Fibroblast of mammary gland (primary cell): ENCODE results near the gene OPHN1.

Experiments
- DNase-seq: peaks from one replicate; pipeline ENCODE4 v3.0.0-alpha.2; 2010; ENCODE audit warnings: low read depth
- H3K4me3 ChIP-seq: 2 replicates; pipeline ENCODE4 v1.5.1; 2011; ENCODE audit warnings: low read depth, mild to moderate bottlenecking, low read length, moderate library complexity; ENCODE audit not compliant: control insufficient read depth
- TF ChIP-seq, protein P1 (sequence below): conservative IDR thresholded peaks from 2 replicates; pipeline ENCODE4 v1.5.1; 2011; ENCODE audit warnings: low read depth, low read length, inconsistent platforms; ENCODE audit not compliant: control insufficient read depth, insufficient read depth

The OPHN1 gene

GRCh38 chrX:68461576-68461975 lies 28.3 kb upstream of the OPHN1 start:
- no peak overlapping the region for H3K4me3 ChIP-seq
- TF ChIP-seq, protein P1, sequence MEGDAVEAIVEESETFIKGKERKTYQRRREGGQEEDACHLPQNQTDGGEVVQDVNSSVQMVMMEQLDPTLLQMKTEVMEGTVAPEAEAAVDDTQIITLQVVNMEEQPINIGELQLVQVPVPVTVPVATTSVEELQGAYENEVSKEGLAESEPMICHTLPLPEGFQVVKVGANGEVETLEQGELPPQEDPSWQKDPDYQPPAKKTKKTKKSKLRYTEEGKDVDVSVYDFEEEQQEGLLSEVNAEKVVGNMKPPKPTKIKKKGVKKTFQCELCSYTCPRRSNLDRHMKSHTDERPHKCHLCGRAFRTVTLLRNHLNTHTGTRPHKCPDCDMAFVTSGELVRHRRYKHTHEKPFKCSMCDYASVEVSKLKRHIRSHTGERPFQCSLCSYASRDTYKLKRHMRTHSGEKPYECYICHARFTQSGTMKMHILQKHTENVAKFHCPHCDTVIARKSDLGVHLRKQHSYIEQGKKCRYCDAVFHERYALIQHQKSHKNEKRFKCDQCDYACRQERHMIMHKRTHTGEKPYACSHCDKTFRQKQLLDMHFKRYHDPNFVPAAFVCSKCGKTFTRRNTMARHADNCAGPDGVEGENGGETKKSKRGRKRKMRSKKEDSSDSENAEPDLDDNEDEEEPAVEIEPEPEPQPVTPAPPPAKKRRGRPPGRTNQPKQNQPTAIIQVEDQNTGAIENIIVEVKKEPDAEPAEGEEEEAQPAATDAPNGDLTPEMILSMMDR, result no peak
- no peak for DNase-seq

- no peak for DNase-seq
- TF ChIP-seq, protein P1, result no peak
- H3K4me3 ChIP-seq, result no peak overlapping the region
Observed at GRCh38 chrX:68461093-68461492, 27.8 kb upstream of the OPHN1 start.

DNA sequence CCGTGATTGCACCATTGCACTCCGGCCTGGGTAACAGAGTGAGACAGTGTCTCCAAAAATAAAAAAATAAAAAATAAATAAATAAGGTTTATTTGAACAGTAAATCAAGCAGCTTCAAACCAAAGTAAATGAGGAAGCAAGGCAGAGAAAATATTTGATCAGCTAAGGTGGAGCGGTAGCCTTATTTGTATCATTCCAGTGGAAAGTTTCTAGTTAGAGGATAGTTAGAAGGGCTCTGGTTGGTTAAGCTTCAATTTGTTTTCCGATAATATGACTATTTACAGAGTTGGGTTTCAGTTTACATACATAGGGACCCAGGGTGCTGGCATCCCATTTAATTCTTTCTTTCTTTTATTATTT lies 21.8 kb upstream of the OPHN1 start:
- no peak for DNase-seq
- no peak overlapping the region for H3K4me3 ChIP-seq
- TF ChIP-seq, protein P1, result no peak

DNA sequence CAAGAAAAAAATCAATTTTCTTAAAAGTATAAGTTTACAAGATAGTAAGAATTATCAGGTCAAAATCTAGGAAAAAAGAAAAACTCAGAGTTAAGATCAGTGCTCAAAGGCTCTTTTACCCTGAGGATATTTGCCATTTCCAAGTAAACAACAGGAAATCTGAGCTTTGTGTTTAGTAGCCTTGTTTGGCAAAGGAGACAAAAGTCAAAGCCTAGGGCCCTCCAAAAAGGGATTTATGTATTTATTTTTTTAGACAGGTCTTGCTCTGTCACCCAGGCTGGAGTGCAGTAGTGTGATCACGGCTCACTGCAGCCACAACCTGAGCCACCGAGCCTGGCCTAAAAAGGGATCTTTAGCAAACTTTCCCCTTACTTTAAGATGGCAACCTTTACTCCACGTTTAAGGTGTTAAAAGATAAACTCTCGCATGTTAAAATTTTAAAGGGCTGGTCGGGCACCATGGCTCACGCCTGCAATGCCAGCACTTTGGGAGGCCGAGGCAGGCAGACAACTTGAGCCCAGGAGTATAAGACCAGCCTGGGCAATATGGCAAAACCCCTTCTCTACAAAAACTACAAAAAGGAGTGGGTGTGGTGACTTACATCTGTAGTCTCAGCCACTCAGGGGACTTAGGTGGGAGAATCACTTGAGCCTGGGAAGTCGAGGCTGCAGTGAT lies 21.3 kb upstream of the OPHN1 start:
- DNase-seq, result no peak
- TF ChIP-seq, protein P1, result no peak
- H3K4me3 ChIP-seq, result no peak overlapping the region

DNA sequence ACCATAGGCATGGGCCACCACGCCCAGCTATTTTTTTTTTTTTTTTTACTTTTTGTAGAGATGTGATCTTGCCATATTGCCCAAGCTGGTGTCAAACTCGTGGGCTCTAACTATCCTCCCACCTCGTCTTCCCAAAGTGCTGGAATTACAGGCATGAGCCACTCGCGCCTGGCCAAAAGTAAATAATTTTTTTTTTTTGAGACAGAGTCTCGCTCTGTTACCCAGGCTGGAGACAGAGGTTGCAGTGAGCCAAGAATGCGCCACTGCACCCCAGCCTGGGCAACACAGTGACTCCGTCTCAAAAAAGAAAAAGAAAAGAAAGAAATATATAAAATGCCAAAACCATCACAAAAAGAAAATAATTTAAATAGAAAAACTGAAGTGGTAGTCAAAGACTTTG lies 18.4 kb upstream of the OPHN1 start:
- no peak for DNase-seq
- TF ChIP-seq, protein P1, result no peak
- H3K4me3 ChIP-seq, result no peak overlapping the region

GRCh38 chrX:68443155-68443868 lies 10.0 kb upstream of the OPHN1 start:
- TF ChIP-seq, protein P1, result no peak
- no peak overlapping the region for H3K4me3 ChIP-seq
- DNase-seq, result no peak
